HG03135 (cell line): ENCODE measurements around the gene COG7.
"Not testable (repeated sequence)": the region's sequence is repeated elsewhere in the genome, so short reads cannot be mapped to it uniquely, and the experiment has no call there.

ENCODE experiments used
- ATAC-seq: cut with Tn5 transposase; IDR thresholded peaks from one replicate; pipeline ENCODE4 v1.9.1; 2021; ENCODE audit warnings: mild to moderate bottlenecking, moderate library complexity; ENCODE audit not compliant: unreplicated experiment

The COG7 gene

DNA sequence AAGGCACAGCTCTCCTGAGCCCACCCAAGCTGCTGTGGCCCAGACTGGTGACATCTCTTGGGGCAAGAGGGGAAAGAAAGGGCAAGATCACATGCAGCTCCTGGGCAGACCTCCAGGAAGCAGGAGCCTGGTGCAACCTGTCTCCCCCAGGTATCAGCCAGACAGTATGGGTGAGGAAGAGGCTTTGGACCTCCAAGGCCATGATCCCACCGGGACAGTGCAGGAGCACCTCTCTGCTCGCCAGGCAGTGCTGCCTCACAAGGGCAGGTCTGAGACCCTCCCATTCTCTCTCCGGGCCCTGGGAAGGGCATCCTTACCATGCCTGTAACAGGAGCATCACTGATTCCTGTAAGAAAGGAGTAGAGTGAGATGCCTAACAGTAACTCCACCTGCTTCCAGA, 25.6 kb upstream of the COG7 start:
- no peak for ATAC-seq

DNA sequence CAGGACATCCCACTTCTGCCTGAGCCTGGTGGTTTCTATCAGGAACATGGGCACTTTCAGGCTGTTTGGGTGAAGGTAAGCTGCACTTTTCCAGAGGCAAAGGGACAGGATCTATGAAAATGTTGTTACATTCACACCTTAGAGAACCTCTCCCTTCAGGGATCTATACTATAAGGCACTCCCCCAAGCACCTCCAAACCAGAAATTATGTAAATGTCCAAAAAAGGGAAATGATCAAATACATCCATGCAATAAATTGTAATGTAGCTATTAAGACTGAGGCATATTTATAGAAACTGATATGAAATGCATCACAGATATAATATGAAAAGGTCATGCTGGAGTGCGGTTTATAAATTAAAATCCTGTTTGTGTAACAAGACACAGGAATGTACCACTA, 23.3 kb upstream of the COG7 start:
- no peak for ATAC-seq

DNA sequence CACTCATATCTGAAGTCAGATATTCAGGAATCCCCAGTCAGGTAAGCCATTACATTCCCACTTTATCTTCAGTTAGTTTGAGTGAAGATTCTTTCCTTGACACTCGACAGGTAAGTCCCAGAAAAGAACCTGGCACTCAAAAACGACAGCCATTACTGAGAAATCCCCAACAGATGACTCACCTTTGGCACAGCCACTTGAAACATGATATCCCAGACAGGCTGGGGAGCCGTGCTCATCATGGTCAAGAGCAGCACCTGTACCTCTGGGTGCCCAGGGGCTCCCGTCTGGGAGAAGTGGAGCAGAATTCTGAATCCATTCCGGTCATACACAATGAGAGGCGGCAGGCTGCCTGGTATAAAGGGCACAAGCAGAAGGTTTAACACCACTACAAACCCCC, 16.8 kb upstream of the COG7 start:
- ATAC-seq: no peak

DNA sequence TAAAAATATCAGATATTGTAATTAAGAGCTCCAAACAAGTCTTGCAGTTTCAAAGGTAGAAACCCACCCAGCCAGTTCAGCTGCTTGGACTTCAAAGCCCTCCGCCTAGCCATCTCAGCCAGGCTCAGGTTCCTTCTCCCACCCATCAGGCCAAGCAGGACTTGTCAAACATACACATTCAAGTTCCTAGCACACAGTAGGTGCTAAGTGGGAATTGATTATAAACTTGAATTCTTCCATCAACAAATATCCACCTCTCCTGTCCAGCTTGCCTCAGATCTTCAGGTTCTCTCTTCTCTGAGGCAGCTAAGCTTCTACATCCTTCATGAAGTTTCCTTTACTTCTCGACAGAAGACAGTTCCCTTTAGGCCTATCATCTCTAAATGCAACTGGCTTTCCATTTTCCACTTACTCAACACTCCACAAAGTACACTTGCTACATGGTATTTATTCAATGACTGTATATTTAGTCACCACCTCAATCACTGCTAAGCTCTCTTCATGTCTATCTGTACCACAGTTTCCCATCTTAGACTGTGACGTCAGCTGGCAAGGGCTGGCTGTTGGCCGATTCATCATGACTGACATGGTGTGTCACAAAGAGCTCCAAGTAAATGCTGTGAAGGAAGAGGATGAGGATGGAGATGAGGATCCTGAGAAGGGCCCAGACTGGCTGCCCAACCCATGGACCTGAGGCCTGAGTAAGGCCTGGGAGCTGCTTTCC, 13.3 kb upstream of the COG7 start:
- no peak for ATAC-seq

DNA sequence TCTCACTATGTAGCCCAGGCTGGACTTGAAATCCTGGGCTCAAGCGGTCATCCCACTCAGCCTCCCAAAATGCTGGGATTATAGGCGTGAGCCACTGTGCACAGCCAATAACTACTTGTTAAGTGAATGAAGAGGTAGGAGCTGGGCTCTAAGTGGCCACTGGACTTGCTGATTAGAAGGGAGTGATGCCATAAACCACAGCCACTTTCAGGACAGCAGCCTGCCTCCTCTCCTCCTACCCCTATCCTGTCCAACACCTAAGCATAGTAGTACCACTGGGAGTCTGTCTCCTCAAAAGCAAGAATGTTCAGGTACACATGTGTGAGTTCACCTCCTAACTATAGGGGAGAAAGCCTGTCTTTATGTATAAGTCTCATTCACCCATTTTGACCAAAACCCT, 12.2 kb upstream of the COG7 start:
- no peak for ATAC-seq

DNA sequence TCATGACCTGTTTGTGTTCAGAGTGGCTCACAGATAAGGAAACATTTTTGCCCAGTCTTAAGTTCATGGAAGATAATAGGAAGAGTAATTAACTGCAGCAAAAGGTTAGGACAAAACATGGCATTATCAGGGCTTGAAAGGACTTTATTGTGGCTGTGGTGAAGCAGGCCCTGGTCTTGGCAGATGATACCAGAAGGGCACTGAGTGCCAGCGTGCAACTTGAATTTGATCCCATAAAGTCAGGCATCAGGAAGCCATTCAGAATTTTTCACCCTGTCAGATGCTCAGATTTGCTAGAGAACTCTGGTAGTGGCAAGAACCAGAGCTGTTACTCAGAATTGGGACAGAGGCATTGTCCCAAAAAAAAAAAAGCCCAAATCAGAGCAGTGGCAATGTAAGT, 11.2 kb upstream of the COG7 start:
- no peak for ATAC-seq

DNA sequence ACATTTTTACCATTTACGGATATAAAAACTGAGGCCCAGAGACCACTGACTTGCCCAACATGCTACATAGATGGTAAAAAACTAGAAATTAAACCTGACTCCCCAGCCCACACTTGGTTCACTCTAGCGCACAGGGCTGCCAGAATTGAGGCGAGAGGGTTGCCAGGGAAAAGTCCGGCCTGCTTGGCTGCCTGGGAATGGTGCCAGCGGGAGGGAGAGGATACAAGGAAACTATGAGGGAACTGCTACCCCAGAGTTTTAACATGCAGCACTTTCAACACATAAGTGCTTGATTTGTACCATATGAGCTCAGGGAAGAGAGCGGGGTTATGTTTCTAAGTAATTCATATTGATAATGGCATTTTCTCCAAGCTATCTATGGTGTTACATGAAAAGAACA, 10.0 kb upstream of the COG7 start:
- ATAC-seq: not testable (repeated sequence)

DNA sequence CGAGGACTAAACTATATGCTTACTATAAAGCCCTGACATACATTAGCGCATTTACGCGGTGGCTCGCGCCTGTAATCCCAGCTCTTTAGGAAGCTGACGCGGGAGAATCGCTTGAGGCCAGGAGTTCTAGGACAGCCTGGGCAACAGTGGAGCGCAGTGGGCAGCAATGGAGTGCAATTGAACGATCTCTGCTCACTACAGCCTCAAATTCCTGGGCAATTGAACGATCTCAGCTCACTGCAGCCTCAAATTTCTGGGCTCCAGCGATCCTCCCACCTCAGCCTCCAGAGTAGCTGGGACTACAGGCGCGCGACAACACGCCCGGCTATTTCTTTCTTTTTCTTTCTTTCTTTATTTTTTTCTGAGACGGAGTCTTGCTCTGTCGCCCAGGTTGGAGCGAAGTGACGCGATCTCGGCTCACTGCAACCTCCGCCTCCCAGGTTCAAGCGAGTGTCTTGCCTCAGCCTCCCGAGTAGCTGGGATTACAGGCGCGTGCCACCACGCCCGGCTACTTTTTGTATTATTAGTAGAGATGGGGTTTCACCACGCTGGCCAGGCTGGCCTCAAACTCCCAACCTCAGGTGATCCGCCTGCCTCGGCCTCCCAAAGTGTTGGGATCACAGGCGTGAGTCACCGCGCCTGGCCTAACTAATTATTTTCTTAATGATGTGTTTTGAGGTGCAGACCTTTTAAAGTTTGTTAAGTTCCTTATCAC, 506 bp upstream of the COG7 start:
- ATAC-seq: no peak

DNA sequence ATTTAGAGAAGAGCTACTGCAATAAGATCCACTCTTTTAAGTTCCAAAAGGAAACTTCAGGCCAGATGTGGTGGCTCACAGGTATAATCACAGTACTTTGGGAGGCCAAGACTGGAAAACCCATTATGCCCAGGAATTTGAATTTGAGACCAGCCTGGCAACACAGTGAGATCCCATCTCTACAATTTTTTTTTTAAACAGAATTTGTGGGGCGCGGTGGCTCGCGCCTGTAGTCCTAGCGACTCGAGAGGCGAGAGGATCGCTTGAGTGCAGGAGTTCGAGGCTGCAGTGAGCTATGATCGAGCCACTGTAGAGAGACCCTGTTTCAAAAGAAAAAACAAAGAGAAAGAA, 793 bp downstream of the COG7 start:
- ATAC-seq: no peak

DNA sequence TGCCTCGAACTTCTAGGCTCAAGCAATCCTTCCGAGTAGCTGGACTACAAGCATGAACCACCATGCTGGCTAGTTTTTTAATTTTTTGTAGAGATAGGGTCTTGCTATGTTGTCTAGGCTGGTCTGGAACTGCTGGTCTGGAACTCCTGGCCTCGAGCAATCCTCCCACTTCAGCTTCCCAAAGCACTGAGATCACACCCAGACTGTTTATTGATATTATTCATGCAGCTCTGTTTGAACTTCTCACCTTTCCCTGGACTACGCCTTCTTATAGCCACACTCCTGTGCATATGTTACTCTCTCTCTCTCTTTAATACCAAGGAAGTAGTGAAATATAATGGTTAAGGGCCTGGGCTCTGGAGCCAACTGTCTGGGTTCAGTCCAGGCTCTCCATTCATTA, 4.6 kb downstream of the COG7 start:
- no peak for ATAC-seq

DNA sequence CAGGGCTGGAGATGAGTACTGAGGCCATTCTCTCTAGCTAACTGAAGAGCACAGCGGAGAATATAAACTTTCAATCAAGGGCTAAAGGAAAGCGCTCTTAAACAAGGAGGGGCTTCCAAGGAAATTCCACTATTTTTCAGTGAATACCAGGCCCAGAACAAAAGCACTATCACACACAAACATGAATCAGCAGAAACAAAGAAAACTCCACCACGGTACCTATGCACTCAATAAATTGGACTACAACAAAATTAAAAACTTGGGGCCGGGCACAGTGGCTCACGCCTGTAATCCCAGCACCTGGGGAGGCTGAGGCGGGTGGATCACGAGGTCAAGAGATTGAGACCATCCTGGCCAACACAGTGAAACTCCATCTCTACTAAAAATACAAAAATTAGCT, 15.4 kb downstream of the COG7 start:
- ATAC-seq: not testable (repeated sequence)

DNA sequence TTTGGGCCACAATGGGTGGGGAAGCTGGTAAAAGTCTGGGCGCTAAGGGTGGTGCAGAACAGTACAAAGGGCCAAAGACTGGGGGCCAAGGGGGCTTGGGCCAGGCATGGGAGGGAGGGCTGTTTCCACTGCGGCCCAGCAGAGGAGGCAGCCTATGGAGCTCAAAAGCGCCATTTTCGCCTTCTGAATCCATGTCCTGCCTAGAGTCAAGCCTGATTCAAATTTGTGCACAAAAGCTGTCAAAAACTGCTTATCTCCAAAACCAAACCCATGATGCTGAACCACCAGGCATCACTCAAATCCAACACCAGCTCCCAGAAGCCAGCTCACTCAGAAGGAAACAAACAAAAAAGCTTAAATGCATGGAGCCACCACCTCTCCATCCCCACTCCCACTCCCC, 16.0 kb downstream of the COG7 start:
- ATAC-seq: no peak

DNA sequence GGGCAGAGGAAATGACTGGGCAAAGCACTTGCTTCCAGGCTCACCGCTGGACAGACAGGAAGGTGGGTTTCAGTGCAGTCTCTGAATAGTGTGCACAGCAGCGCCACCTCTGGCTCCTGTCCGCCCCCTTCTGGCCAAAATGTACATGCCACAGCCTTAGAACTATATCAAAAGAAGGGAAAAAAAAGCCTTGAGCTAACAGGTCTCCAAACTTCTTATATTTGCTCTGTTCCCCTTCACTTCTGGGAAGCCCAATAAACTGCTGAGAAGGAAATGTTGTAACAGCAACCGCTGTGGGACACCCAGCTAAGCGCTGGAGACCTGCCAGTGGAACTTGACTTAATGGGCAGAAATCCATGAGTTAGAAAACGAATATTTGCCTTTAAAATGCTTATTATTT, 17.5 kb downstream of the COG7 start:
- peak; percentile 70 for ATAC-seq

DNA sequence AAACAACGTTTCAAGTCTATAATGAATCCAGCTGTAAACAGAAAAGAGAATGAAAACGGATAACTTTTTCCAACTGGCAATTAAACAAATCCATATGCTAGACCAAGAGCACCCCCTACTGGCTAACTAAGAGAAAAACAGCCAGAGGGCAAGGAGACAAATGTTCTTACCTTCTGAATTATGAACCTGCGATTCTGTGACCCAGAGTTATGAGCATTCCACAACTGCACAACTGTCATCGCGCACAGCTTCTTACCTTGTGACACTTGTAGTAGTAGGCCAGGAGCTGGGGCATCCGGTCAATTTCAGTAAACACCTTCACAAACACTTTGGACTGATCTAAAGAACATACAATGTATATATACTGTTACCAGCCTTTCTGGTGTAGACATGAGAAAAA, 18.6 kb downstream of the COG7 start:
- ATAC-seq: no peak

DNA sequence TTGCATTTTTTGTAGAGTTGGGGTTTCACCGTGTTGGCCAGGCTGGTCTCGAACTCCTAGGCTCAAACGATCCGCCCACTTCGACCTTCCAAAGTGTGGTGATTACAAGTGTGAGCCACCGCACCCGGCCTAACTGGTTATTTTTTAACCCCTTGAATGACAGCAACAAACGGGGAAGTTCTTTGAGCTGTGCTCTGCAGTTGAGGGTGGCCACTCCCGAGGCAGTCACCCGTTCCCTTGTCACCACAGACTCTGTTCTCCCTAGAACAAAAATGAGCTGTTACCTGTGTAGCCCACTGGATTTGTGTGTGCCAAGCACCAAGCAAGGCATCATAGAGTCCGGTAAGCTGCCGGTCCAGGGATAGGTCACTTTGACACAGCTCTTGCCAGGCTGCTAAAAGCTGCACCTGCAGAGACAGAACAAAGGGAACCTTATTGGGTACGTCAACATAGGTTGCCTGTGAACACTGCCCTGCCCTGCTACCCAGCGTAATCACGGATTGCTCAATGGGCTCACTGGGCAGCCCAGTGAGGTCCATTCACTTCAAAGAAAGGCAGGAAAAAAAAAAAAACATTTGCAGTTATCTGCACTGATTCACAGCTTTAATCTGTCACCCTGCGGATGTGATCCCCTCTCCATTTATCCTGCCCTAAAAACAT, 19.6 kb downstream of the COG7 start:
- no peak for ATAC-seq

DNA sequence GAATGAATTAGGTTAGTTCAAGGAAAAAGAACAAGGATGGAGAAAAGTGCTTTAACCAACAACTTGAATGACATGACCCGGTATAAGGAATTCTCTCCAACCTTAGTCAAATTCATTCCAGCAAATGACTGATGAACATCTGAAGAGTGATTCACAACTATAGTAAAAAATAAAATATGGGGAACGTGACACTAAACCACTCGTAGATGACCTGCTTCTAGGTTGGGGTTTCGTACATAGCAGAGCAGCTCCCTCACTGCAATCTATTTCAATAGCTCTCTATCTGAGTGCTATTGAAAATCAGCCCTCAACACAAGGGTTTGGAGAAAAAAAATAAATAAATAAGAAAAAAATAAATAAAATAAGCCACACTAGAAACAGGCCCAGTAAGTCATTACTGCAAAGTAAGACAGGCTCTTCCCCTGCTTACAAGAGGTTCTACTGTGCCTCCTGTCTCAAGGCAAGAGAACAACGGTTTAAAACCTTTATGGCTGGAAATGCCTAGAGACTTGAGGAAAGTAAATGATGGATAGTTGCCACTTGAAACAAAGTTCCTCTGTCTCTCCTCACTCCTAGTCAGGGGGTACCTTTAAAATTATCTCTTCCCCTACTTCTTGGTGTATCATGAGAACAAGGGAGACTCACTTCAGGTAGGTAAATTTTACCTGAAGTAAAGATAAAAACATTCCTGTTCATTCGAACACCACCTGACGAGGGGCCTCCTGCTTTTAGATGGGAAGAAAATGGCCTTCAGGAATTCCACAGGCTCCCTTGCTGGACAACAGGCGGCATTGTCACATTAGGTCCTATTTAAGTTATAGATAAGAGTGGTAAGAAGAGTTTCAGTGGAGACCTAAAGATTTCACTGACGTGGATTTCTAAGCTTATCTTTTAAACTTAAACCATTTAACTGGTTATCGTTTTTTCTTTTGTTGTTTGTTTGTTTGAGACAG, 20.5 kb downstream of the COG7 start:
- no peak for ATAC-seq

DNA sequence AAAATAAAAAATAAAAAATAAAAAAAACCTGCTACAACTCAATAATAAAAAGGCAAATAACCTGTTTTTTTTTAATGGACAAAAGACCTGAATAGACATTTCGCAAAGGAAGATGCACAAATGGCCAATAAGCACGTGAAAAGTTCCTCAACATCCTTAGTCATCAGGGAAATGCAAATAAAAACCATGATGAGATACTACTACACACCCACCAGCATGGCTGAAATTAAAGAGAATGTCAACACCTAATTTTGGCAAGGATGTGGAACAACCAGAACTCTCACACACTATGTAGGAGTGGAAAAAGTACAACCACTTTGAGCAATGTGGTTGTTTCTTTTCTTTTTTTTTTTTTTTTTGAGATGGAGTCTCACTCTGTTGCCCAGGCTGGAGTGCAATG, 24.6 kb downstream of the COG7 start:
- ATAC-seq: no peak

DNA sequence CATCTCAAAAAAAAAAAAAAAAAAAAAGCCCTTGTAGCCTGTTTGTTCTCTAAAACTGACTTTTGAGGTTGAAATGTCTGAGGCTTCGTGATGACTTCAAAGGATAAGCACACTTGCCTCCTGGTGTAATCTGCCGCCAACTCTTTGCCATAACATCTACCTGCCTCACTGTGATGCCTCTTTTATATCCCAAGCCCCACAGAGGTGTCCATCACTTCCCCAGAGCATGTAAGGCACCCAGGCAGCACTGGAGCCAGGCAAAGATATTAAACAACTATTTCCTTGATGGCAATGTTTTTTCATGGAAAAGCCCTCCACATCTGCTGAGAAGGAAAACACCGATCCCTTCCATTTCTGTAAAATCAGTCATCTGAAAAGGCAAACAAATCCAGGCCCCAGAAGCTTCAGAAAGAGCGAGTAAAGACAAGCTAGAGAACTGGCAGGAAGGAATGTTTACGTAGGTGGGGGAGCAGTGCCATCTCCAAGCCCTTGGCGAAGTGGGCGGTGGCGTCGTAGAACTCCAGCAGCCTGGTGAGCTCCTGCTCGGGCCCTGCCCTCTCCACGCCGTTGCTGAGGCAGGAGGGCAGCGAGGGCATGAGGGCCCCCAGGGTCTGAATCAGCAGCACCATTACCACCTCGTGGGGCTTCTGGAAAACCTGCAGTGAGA, 28.6 kb downstream of the COG7 start:
- no peak for ATAC-seq

DNA sequence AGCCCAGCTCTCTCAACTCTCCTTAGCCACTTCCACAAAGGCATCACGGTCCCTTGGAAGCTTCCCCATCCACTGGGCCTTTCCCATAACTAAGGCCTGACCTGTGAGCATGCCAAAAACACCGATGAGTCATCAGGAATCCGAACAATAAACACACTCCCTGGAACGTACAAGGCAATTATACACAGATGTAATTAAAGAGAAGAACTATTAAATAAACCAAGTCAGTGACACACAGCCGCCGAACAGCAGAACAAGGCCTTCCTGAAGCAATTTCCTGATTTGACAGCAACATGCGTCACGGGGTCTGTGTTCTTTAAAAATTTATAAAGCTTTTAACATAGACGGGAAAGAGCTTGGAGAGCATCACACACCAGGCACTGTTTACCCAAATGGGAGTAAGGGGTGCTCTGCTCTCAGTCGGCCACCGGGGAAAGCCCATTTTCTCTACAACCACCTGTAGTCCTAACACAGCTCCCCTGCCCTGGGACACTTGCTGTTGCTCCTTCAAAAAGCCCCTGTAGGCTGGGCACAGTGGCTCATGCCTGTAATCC, 29.4 kb downstream of the COG7 start:
- no peak for ATAC-seq

DNA sequence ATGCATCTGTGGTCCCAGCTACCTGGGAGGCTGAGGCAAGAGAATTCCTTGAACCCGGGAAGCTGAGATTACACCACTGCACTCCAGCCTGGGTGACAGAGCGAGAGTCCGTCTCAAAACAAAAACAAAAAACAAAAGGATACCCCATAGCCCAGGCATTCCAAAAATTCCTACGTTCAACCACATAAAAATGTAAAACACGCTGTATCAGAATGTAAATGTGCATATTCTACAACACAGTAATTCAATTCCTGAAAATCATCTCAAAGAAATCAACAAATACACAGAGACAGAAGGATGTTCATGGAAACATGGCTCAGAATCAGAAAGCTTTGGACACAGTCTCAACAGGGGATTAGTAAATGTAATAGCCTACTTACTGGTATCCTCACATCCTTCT, 33.0 kb downstream of the COG7 start:
- ATAC-seq: no peak
